Ovary (tissue), 10 donors: Measurements from ENCODE around the gene LCE2A. TPM values are rescaled to one million over a fixed set of nuclear protein-coding genes. Genes with fewer than 3 reads are reported as not detected.

Experiments
- DNase-seq, 5 donors: peaks; one replicate each; pipeline ENCODE4 v3.0.0-alpha.2; 2019 to 2020
- H3K27ac ChIP-seq, 2 donors: fragments of 200-600 bp; one replicate each; pipeline versions ENCODE4 v1.5.1 to v1.8.0; 2019 to 2022
- H3K27me3 ChIP-seq: fragments of 200-600 bp; one replicate; pipeline ENCODE4 v1.8.0; 2022
- H3K36me3 ChIP-seq: fragments of 200-600 bp; sonication (generic); one replicate; pipeline ENCODE4 v1.5.1; 2019
- H3K4me1 ChIP-seq: one replicate; pipeline ENCODE4 v1.8.1; 2013; ENCODE audit warnings: mild to moderate bottlenecking, moderate library complexity; ENCODE audit not compliant: insufficient read depth
- H3K4me3 ChIP-seq: fragments of 200-600 bp; sonication (generic); one replicate; pipeline ENCODE4 v1.5.1; 2017
- H3K9me3 ChIP-seq, 2 donors: fragments of 200-600 bp in 1 of 2; sonication (generic) in 1 of 2; one replicate each; pipeline versions ENCODE4 v1.5.1 to v1.8.1; 2013 to 2019; ENCODE audit warnings: mild to moderate bottlenecking in 1 of 2, moderate library complexity in 1 of 2
- EP300 ChIP-seq: sonication (generic); formaldehyde crosslinking; IDR thresholded peaks from one replicate; pipeline ENCODE4 v1.6.1; 2017; ENCODE audit warnings: antibody characterized with exemption
- POLR2A ChIP-seq: fragments of 450-650 bp; IDR thresholded peaks from one replicate; pipeline ENCODE4 v1.6.1; 2017; ENCODE audit warnings: antibody characterized with exemption, mild to moderate bottlenecking, moderate library complexity
- WGBS, 3 donors: extraction: QIAGEN DNeasy Blood & Tissue Kit in 1 of 3; methylation state at CpG; one replicate each; pipeline versions ENCODE4 v1.1.5 to v1.1.7; 2013 to 2017; 5-methylcytosine and 5-hydroxymethylcytosine counted together
- intact Hi-C, 4 donors: fragments of 100-400 bp; cut with DNase I; formaldehyde crosslinking; loops; one replicate each; pipeline versions ENCODE4 v1.11.0 to v1.15.1; 2022 to 2023
- long read RNA-seq, 3 donors: library from polyadenylated mRNA in 2 of 3; unstranded in 2 of 3; transcript quantifications; one replicate each; pipeline ENCODE4 v2.0.0 and lab custom pipeline, GENCODE V29; 2021 to 2026
- polyA plus RNA-seq, 2 donors: library from polyadenylated mRNA; stranded (reverse); fragments of 200-250 nt in 1 of 2; fragments of 350-450 nt in 1 of 2; fragmentation: Illumina TruSeq in 1 of 2; extraction: RNeasy Lipid Tissue Mini Kit (QIAGEN cat#74804) in 1 of 2; gene quantifications; one replicate each; pipeline ENCODE4 v1.2.3, GENCODE V29; 2013 to 2014
- total RNA-seq, 7 donors: library from RNA; depleted of rRNA in 2 of 7; stranded (reverse); fragments of >200 nt in 2 of 7; fragmentation: NEBNext Ultra II Directional in 3 of 7; extraction: Animal tissue kit (Norgen Biotek cat#: 25700) in 3 of 7; gene quantifications; one replicate each; pipeline versions ENCODE4 v1.1.0 to v1.2.4, GENCODE V29; 2016 to 2023
- TF ChIP-seq, protein P1 (sequence below), 3 donors: fragments of 450-650 bp in 2 of 3; fragments of 200-600 bp in 1 of 3; IDR thresholded peaks; one replicate each; pipeline versions ENCODE4 v1.5.1 to v1.8.0; 2016 to 2022; ENCODE audit warnings: antibody characterized with exemption in 3 of 3, mild to moderate bottlenecking in 1 of 3
- donor health status: DM: no; HTN: no; CAD: no; lungs with moderate emphysema.
- donor health status: DM: no; HTN: no; CAD: no.
- donor health status: Bipolar disorder and iron deficiency.
- donor health status: DM: yes; HTN: yes; CAD: no.
- donor health status: DM: no; HTN: no; CAD: no.
- donor health status: DM: yes; HTN: yes; CAD: no.

LCE2A gene, protein sequence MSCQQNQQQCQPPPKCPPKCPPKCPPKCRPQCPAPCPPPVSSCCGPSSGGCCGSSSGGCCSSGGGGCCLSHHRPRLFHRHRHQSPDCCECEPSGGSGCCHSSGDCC
- not detected for total RNA-seq
- not detected for polyA plus RNA-seq
- long read RNA-seq, donor 1 = 0 reads
- long read RNA-seq, donor 2 = 0 reads
- long read RNA-seq, donor 3 = 0 reads

DNA sequence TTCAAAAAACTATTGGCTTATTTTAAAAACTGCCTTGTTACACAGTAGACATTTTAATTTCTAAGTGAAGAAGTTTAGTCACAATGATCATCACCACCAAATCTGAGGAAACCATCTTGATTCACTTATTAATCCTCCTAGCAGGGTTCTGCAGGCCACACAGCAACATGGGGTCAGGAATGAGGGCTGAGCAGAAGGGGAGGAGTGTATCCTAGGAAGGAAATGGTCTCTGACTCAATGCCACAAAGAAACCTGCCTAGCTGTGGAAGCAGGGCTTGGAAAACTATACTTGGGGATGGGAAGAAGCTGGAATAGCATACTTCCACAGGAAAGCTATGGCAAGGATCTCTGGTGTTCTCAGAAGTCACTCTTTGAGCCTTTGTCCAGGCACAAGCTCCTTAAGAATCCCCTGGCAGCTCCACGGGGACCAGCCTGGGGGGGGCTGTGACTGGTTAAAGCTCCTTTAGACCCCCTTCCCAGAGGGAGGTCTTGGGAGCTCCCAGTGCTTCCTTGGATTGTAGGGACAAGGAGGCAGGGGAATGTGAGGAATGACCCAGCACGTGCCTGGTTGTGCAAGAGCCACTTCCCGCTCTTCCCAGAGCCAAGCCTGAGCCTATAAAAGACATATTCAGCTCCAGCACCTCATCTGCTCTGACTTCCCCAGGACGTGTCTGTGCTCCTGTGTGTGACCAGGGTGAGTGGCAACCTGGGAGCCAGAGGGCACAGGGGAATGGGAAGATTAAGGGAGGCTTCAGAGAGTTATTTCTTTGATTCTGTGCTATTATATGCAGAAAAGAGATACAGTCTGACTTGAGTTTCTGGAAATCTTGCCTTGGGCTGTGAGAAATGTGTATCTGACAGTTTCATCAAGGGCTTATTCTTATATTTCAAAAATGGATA, at the start of gene LCE2A:
Gene LCE2A (plus strand): TSS at position 645 of the 900 bp plus-strand sequence. CDS start 557 bp downstream, outside the sequence.
- 55 to 61% (median 59%) methylated on average over 4 of the region's 4 CpGs for WGBS, 3 donors

DNA sequence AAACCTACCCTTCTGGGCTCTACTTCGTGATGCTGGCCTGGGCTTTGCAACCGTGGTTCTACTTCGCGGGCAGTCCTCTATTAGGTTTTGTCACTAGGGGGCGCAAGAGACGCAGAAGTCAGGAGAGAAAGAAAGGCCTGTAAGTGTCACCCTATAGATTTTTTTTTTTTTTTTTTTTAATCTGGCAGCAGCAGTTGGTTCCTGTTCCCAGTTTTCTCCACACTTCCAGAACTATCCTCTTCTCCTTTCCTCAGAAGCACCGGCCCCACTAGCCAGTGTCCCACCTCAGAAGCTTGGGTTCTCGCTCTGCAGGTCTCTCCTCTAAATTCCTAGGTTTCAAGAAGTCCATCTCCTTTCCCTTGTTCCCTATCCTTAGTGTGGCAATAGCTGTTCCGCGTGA, 44.0 kb upstream of the LCE2A start:
- intact Hi-C loops = no loop called here
- DNase-seq = no peak
- Histone ChIP-seq H3K36me3 (no peaks in the 10 kb centered on the region), H3K4me1 (no peaks in the 10 kb centered on the region), H3K4me3 (no peak overlapping the region), H3K9me3 (no peaks in the 10 kb centered on the region), H3K27ac (no peak overlapping the region), H3K27me3 (no peaks in the 10 kb centered on the region)
- TF ChIP-seq EP300 (no peak), POLR2A (no peak)
- TF ChIP-seq, protein P1, sequence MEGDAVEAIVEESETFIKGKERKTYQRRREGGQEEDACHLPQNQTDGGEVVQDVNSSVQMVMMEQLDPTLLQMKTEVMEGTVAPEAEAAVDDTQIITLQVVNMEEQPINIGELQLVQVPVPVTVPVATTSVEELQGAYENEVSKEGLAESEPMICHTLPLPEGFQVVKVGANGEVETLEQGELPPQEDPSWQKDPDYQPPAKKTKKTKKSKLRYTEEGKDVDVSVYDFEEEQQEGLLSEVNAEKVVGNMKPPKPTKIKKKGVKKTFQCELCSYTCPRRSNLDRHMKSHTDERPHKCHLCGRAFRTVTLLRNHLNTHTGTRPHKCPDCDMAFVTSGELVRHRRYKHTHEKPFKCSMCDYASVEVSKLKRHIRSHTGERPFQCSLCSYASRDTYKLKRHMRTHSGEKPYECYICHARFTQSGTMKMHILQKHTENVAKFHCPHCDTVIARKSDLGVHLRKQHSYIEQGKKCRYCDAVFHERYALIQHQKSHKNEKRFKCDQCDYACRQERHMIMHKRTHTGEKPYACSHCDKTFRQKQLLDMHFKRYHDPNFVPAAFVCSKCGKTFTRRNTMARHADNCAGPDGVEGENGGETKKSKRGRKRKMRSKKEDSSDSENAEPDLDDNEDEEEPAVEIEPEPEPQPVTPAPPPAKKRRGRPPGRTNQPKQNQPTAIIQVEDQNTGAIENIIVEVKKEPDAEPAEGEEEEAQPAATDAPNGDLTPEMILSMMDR (IDR thresholded peaks at IDR 0.05) = no peak
- 32 to 37% (median 32%) methylated on average over 10 of the region's 10 CpGs for WGBS, 3 donors

More for the DNA sequence above, at the start of gene LCE2A:
- no peak within 1 kb of the TSS for H3K27ac ChIP-seq
- H3K4me3 ChIP-seq = no peak within 1 kb of the TSS
- H3K4me1 ChIP-seq = no peaks in the 10 kb centered on the region
- intact Hi-C loops = no loop called here
- H3K36me3 ChIP-seq = no peaks in the 10 kb centered on the region
- TF ChIP-seq, protein P1 (IDR thresholded peaks at IDR 0.05) = no peak
- no peak for TF ChIP-seq EP300
- no peak for TF ChIP-seq POLR2A
- no peak for DNase-seq
- H3K9me3 ChIP-seq = no peaks in the 10 kb centered on the region
- no peaks in the 10 kb centered on the region for H3K27me3 ChIP-seq

DNA sequence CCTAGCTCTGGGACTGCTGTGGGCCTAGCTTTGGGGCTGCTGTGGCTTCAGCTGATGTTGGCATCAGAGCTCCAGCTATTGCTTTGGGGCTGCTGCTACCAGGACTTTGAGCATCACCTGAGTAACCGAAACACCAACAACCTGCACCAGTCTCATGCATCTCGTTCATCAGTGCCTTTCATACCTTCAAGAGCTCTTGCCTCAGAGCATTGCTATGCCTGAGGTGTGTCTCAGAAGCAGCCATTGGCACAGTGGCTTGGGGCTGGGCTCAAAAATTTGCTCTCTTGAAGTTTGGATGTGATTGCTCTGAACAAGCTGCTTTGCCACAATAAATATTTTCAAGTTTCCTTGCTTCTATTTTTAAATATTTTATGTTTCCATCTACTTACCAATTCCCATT, 41.7 kb upstream of the LCE2A start:
- no peak for DNase-seq
- Histone ChIP-seq H3K9me3 (no peaks in the 10 kb centered on the region), H3K27ac (no peak overlapping the region), H3K4me1 (no peaks in the 10 kb centered on the region), H3K4me3 (no peak overlapping the region), H3K27me3 (no peaks in the 10 kb centered on the region), H3K36me3 (no peaks in the 10 kb centered on the region)
- TF ChIP-seq, protein P1 (IDR thresholded peaks at IDR 0.05) = no peak
- TF ChIP-seq EP300 (no peak), POLR2A (no peak)
- intact Hi-C loops = no loop called here
- 62 to 85% (median 84%) methylated on average over 2 of the region's 2 CpGs for WGBS, 3 donors

DNA sequence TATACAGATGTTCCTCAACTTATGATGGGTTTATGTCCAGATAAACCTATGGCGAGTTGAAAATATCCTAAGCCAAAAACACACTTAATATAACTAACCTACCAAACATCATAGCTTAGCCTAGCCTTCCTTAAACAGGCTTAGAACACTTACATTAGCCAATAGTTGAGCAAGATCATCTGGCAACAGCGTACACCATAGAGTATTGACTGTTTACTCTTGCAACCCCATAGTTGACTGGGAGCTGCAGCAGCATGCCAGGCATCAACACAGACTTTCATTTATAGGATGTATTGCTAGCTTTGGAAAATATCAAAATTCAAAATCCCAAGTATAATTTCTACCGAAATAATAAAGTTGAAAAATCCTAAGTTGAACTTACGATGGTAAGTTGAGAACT, 40.5 kb upstream of the LCE2A start:
- H3K4me3 ChIP-seq = no peak overlapping the region
- no peak overlapping the region for H3K27ac ChIP-seq
- no peaks in the 10 kb centered on the region for H3K27me3 ChIP-seq
- WGBS, 3 donors = 83 to 95% (median 91%) methylated on average over 4 of the region's 4 CpGs
- no peaks in the 10 kb centered on the region for H3K36me3 ChIP-seq
- H3K9me3 ChIP-seq = no peaks in the 10 kb centered on the region
- DNase-seq = no peak
- no peak for TF ChIP-seq POLR2A
- TF ChIP-seq EP300 = no peak
- TF ChIP-seq, protein P1 (IDR thresholded peaks at IDR 0.05) = no peak
- intact Hi-C loops = no loop called here
- no peaks in the 10 kb centered on the region for H3K4me1 ChIP-seq
